DMS 273 (cell line): ENCODE measurements around the gene MAEA.
A peak's percentile ranks its signal among the peaks of the same experiment; 100 is the strongest.
"Not testable (repeated sequence)": the region's sequence is repeated elsewhere in the genome, so short reads cannot be mapped to it uniquely, and the experiment has no call there.

Experiments
- DNase-seq: peaks from one replicate; lab custom pipeline; 2025; ENCODE audit not compliant: unreplicated experiment; lab: John Stamatoyannopoulos, UW

Gene MAEA

DNA sequence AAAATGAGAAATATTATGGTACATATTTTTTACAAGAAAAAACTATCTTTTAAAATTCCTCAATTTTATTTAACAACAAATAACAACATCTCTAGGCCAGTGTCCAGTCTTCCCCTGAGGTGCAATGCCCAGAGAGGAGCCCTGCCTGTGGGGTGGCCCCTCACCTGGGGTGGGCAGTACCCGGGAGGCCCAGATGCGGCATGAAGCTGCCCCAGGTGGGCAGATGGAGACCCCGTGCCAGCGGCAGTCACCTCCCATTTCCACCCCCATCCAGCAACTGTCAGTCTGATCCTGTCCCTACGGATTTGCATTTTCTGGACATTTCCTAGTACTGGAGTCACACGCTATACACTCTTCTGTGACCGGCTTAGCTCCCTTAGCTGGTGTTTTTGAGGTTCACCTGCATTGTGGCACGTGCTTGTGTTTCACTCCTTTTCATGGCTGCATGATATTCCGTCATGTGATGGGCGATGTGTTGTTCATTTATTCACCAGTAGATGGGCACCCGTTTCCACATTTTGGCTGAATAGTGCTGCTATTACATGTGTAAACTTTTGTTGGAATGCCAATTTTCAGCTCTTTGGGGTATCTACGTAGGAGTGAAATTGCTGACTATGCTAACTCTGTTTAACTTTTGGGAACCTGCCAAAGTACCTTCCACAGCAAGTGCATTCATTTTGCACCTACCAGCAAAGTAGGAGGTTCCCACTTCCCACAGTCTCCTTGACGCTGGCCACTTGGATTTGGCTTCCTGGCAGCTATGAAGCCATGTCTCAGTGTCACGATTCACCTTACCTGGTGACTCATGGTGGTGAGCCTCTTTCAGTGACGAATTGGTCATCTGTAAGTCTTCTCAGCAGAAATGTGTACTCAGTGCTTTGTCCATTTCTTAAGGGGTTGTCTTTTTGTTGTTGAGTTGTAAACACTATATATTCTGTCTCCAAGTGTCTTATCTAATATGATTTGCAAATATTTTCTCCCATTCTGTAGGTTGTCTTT, 11.7 kb upstream of the MAEA start:
- DNase-seq, result no peak

GRCh38 chr4:1279253-1279652, 10.4 kb upstream of the MAEA start:
- DNase-seq, result no peak

DNA sequence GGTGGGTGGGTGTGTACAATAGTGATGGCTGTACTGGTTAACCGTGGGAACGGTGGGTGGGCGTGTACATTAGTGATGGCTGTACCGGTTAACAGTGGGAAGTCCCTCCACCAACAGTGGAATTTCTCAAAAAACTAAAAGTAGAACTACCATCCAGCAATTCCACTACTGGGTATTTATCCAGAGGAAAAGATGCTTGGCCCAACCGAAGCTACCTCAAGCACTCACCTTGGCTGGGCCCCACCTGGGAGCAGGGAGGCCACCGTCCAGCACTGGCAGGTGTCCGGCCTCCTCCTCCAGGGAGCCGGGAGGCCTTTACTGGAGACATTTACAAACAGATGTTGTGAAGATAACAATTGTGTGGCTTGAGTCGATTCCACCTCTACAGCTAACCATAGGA, 6.0 kb upstream of the MAEA start:
- DNase-seq, result no peak

- DNase-seq, result no peak
Observed at GRCh38 chr4:1285151-1285789, 4.4 kb upstream of the MAEA start.

DNA sequence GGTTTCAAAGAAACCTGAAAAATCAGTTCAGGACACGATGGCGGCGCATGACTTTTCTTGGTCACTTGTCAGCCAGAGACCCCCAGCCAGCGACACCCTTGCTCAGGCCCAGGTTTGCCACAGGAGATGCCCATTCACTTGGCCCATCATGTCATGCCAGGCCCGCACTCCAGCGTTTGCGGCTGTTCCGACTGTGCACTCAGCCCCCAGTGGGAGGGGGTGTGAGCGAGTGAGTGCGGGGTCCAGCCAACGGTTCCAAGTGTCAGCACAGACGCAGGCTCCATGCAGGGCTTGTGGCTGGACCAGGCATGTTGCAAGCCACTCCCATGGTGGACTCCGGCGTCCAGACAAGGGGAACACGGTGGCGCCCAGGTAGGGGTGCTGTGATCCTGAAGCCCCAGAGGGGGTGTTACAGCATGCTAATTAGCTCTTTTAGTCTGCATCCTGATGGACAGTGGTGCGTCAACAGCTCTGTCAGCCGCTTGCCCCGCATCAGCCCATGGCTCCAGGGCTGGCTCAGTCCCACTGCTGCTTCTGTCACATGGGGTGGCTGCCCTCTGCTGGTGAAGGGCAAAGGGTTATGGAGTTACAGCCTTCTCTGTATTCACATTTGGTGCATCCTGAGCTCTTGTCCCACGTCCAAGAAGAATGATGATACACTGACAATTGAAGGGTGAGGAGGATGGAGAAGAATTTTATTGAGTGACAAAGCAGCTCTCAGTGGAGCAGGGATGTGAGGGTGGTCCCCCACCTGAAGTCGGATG, 3.7 kb upstream of the MAEA start:
- peak; percentile 47 for DNase-seq

DNA sequence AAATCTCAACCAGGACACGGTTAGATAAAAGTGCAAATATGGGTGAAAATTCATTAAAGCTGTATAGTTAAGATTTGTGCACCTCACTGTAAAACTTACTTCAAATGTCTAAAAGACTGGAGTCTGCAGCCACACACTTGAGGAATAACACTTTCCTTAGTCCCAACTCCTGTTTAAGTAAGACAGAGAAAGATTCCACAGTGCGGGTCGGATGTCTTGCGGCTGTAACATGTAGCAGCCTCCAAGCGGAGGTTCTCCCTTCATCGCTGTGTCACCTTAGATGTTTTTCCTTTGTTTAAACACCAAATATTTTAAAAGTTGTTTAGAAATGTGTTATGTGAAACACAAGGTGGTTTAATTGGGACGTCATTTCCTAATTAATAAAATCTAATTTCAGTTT, 905 bp upstream of the MAEA start:
- no peak for DNase-seq

- DNase-seq, result peak; percentile 40
Observed at GRCh38 chr4:1290165-1290977, 680 bp downstream of the MAEA start.

GRCh38 chr4:1291091-1291490, 1.4 kb downstream of the MAEA start:
- no peak for DNase-seq

GRCh38 chr4:1291996-1292702, 2.5 kb downstream of the MAEA start:
- DNase-seq, result no peak

GRCh38 chr4:1292703-1293011, 3.0 kb downstream of the MAEA start:
- not testable (repeated sequence) for DNase-seq

DNA sequence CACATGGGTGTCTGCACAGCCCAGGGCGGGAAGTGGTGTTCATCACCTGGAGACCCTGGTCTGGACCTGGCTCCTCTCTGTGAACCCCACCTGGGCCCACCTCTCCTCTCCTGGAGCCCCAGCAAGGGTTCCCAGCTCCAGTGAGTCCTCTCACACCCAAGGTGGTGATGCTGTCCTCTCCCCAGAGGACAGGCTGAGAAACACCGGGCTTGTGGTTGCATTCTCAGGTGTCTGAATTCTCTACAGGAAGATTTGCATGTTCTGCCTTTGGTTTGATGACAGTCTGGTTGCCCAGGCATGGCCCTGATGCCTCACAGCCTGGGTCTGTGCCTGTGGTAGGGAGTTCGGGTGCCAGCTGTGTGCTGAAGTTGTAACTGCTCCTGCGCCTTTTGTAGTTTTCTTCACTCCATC, 3.8 kb downstream of the MAEA start:
- DNase-seq, result no peak

DNA sequence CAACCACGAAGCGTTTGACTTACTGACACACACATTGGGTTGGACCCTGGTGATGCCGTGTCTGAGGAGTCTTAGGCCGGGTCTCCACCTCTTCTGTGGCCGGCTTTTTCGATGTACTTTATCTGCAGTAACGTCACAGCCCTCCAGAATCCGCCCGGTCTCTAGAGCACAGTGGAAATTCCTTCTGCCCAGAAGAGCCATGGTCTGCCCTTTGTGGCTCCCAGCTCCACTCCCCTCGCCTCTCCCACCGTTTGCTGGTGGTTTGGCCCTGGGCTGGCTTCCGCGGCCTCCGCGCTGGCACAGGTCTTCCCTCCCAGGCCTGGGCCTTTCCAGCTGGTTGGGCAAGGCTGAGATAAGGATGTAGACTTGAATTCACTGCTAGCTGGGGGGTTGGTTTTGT, 4.3 kb downstream of the MAEA start:
- DNase-seq, result no peak

DNA sequence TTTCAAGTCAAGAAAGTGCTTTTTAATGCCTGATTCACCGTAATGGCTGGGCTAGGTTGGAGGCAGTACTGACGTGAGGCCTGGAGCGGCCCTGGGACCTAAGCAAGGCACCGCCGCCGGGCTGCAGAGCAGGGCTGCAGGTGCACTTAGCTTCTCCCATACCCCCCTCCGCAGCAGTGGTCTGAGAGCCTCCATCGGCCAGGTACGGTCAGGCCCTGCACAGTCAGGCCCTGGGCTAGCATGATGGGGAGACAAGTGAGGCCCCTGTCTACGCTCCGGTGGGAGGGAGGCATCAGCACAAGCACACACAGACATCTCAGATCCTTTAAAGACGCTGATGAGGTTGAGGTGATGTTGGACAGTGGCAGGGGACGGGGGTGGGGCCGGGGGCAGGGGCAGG, 4.7 kb downstream of the MAEA start:
- DNase-seq, result no peak

GRCh38 chr4:1294891-1295290, 5.2 kb downstream of the MAEA start:
- DNase-seq, result no peak

DNA sequence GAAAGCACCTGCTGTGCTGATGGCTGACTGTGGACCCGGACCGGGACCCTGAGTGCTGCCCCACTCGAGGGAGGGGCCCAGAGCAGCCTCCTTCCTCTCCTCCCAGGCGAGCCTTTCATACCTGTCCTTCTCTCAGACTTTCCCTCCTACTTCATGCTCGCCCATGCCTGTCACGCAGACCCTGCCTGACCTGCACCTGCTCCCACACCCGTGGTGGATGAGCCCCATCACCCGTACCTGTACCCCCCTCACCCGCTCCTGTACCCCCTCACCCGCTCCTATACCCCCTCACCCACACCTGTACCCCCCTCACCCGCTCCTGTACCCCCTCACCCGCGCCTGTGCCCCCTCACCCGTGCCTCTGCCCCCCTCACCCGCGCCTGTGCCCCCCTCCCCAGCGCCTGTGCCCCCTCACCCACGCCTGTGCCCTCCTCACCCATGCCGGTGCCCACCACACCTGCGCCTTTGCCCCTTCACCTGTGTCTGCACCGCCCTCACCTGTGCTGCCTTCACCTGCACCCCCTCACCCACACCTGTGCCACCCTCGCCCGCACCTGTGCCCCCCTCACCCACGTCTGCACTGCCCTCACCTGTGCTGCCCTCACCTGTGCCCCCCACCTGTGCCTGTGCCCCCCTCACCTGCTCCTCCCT, 5.8 kb downstream of the MAEA start:
- DNase-seq, result no peak

DNA sequence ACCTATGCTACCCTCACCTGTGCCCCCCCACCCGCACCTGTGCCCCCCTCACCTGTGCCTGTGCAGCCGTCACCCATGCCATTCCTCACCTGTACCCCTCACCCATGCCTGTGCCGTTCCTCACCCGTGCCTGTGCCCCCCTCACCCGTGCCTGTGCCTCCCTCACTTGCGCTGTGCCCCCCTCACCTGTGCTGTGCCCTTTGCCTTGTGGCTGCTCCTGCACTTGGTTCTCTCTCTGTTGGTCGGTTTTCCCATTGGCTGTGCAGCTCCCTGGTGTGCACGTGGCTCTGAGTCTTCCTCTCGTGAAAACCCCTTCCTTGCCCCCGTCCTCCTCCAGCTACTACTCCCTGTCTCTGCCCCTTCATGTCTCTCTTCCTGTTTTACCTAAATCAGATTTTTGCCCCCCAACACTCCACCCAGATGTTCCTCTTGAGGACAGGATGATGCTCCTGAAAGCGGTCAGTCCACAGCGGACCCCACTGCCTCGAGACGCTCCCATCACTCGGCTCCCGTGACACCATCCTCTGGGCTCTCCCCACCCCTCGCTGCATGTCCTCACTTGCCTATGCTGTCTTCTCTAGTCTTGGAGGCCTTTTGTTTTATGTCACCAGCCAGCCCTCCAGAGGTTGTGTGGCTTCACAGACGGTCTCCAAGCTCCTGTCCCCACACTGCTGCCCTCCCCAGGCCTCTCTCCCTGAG, 6.8 kb downstream of the MAEA start:
- no peak for DNase-seq

DNA sequence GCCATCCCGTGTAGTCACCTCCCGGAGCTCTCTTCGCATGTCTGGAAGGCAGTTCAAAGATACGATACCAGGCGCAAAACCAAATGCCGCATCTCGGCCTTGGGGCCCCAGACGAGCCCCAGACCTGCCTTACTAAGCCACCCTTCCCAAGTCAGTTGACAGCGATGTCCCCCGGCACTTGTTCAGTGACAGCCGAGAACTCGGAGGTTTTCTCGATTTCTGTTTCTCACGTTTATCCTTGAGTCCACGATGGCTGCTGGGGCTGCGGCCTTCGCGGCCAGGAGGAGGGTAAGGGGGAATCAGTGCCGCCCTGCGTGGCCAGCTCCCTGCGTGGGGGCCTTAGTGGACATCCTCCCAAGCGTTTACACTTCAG, 7.3 kb downstream of the MAEA start:
- DNase-seq, result no peak

DNA sequence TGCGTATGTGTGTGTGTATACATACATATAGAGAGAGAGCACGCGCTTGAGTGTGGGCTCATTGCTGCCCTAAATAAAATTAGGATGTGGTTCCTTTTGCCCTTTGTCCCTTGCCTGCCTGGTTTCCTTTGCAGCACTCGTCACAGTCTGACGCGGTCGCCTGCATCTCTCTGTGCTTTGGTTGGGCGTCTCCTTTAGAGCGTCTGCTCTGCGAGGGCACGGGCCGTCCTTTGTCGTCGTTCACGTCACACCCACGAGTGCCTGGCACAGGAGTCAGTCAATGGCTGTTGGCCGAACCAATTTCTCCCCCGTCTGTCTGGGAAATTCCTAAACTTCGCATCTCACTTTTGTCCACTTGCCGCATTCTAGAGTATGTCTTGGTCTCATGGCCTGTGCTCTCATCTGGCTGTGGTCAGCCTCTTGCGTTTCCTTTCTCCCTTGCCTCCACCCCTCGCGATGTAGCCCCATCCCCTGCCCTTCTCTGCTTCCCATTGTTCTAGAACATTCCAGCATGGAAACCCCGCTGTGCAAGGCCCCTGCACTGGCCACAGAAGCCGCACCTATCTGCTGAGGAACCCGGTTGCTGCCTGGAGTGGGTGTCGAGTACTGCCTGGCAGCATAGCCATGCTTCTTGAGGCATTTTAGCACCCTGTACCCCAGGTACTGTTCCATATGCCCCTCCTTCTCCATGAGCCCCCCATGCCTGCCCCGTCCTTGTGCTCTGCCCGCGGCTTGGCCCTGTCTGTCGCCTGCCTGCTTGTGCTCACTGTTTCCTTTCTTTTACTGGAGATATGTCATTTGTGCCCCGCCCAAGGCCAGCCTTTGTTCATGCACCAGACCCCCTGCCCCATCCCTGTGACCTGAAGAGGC, 8.0 kb downstream of the MAEA start:
- DNase-seq, result no peak
